ENCODE measurements around the gene LRRC7.
A peak's percentile ranks its signal among the peaks of the same experiment; 100 is the strongest.

Gene LRRC7

GRCh38 chr1:69567652-69568420, at the start of gene LRRC7:
TSS of gene LRRC7 (plus strand) at chr1:69567922. CDS start at chr1:69568640, 718 bp downstream.
- DNase-seq (ENCODE audit: low spot score): peak; percentile 79

- no peak for DNase-seq (ENCODE audit: low spot score)
Observed at GRCh38 chr1:69519006-69519405, 48.7 kb upstream of the LRRC7 start.

- DNase-seq (ENCODE audit: low spot score): no peak
Observed at GRCh38 chr1:69520326-69520725, 47.4 kb upstream of the LRRC7 start.

GRCh38 chr1:69523032-69523431, 44.7 kb upstream of the LRRC7 start:
- no peak for DNase-seq (ENCODE audit: low spot score)

GRCh38 chr1:69523461-69523860, 44.3 kb upstream of the LRRC7 start:
- no peak for DNase-seq (ENCODE audit: low spot score)

- no peak for DNase-seq (ENCODE audit: low spot score)
Observed at GRCh38 chr1:69524015-69524414, 43.7 kb upstream of the LRRC7 start.

GRCh38 chr1:69527273-69527672, 40.4 kb upstream of the LRRC7 start:
- DNase-seq (ENCODE audit: low spot score): no peak

- no peak for DNase-seq (ENCODE audit: low spot score)
Observed at GRCh38 chr1:69528376-69528775, 39.3 kb upstream of the LRRC7 start.

GRCh38 chr1:69533343-69533742, 34.4 kb upstream of the LRRC7 start:
- no peak for DNase-seq (ENCODE audit: low spot score)

- no peak for DNase-seq (ENCODE audit: low spot score)
Observed at GRCh38 chr1:69534829-69535228, 32.9 kb upstream of the LRRC7 start.

GRCh38 chr1:69535490-69535889, 32.2 kb upstream of the LRRC7 start:
- no peak for DNase-seq (ENCODE audit: low spot score)

- no peak for DNase-seq (ENCODE audit: low spot score)
Observed at GRCh38 chr1:69540052-69540451, 27.7 kb upstream of the LRRC7 start.

- DNase-seq (ENCODE audit: low spot score): no peak
Observed at GRCh38 chr1:69551476-69552324, 16.0 kb upstream of the LRRC7 start.

GRCh38 chr1:69553726-69554125, 14.0 kb upstream of the LRRC7 start:
- no peak for DNase-seq (ENCODE audit: low spot score)

- peak; percentile 68 for DNase-seq (ENCODE audit: low spot score)
Observed at GRCh38 chr1:69568421-69569174, 876 bp downstream of the LRRC7 start.

GRCh38 chr1:69569175-69569541, 1.4 kb downstream of the LRRC7 start:
- DNase-seq (ENCODE audit: low spot score): no peak

- peak; percentile 64 for DNase-seq (ENCODE audit: low spot score)
Observed at GRCh38 chr1:69569576-69570328, 2.0 kb downstream of the LRRC7 start.

- DNase-seq (ENCODE audit: low spot score): no peak
Observed at GRCh38 chr1:69570356-69570755, 2.6 kb downstream of the LRRC7 start.

- no peak for DNase-seq (ENCODE audit: low spot score)
Observed at GRCh38 chr1:69572921-69573320, 5.2 kb downstream of the LRRC7 start.

- DNase-seq (ENCODE audit: low spot score): no peak
Observed at GRCh38 chr1:69573911-69574310, 6.2 kb downstream of the LRRC7 start.

GRCh38 chr1:69585666-69586065, 17.9 kb downstream of the LRRC7 start:
- no peak for DNase-seq (ENCODE audit: low spot score)

- DNase-seq (ENCODE audit: low spot score): no peak
Observed at GRCh38 chr1:69587391-69587790, 19.7 kb downstream of the LRRC7 start.
